Measurements from ENCODE around the gene CCDC183.
A peak's percentile ranks its signal among the peaks of the same experiment; 100 is the strongest.
"Not testable (repeated sequence)": the region's sequence is repeated elsewhere in the genome, so short reads cannot be mapped to it uniquely, and the experiment has no call there.

CCDC183 gene

DNA sequence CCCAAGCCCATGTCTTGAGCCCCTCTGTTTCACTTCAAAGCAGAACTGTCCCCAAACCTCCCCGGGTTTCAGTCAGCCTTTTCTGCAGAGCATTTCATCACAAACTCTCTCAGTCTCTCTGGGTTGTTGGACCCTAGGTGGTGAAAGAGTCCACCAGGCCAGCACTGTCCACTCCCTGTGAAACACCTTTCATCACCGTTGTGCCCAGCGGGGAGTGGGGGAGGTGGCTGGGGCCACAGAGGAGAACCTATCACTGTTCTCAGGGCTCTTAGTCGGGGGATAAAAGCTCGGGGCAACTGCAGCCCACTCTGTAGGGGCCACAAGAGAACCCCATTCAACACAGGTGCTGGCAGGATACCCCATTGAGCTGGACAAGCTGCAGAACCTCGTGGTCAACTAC lies 6.2 kb downstream of the CCDC183 start:
- DNase-seq (ENCODE audit: low spot score), result no peak

DNA sequence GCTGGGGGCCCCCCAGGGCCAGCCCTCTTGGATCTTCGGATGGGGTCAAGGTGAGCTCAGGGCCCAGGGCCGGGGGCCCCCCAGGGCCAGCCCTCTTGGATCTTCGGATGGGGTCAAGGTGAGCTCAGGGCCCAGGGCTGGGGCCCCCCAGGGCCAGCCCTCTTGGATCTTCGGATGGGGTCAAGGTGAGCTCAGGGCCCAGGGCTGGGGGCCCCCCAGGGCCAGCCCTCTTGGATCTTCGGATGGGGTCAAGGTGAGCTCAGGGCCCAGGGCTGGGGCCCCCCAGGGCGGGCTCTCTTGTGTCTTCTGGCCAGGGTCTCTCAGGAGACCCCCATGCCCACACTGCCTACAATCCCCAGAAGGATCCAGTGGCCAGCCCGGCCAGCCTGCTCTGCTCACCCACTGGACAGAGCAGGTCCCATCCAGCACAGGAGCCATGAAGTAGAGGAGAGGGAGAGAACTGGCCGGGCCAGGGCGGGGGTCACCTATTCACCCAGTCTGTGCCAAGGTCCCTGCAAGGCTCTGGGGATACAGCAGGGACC lies 6.9 kb downstream of the CCDC183 start:
- DNase-seq (ENCODE audit: low spot score), result not testable (repeated sequence)

DNA sequence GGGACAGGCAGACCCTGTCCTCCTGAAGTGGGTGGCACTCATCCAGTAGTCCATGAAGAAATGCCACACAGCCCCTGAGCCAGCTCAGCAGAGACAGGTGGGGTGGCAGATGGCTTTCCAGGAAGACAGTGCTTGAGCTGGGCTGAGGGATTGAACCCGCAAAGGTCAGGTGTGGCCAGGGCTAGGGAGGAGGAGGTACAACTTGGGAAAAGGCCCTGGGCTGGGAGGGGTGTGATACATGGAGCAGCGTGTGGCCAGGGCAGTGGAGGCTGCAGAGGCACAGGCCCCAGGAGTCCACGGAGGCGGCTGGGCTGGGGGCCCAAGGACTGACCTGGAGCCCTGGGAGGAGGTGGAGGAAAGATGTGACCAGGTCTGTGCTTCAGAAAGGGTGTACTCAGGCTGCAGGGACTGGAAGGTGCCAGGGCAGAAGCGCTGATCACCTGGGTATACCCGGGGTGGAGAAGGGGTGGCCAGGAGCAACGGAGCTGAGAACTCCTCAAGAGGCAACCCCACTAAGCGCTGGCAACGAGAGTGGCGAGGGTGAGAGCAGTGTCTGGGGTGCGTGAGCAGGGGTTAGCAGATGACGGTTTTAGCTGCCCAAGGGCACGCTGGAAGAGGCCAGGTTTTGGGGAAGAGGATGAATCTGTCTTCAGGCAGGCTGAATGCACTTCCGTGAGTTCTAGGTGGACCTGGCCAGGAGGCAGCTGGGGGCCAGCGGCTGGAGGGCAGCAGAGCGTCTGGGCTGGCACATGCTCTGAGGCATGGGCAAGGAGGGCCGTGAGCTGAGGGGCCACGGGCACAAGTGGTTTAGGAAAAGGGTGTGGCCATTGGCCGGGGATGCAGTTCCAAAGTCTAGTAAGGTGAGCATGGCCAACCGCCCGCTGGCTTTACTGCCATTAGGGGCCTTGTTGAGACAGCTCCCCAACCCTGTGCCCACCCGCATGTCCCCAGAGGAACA lies 7.7 kb downstream of the CCDC183 start:
- no peak for DNase-seq (ENCODE audit: low spot score)

DNA sequence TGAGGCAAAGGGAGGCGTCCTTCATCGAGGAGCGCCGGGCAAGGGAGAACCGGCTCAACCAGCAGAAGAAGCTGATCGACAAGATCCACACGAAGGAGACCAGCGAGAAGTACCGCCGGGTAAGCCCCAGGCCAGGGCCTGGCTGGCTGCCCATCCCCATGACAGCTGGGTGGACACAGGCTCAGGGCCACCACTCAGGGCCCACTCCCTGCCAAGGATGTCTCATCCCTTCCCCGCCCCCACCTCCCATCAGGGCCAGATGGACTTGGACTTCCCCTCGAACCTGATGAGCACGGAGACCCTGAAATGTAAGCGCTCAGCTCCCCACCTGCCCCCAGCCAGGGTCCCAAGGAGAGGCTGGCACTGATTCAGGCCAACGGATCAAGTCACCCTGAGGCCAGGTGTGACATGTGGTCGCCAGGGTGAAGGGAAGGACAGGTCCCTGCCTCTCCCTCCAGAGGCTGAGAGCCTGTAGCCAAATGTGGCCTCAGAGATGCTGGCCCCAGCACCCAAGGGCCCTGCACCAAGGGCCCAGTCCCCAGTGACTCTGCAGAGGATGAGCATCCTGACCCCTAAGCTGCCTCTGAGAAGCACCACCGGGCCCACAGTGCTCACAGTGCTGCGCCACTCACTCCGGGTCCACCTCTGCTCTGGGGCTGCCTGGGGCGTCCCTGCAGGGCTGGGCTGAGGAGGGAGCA lies 8.5 kb downstream of the CCDC183 start:
- no peak for DNase-seq (ENCODE audit: low spot score)

- DNase-seq (ENCODE audit: low spot score), result no peak
These were observed 9.1 kb downstream of the CCDC183 start for GRCh38 chr9:136805207-136805740.

DNA sequence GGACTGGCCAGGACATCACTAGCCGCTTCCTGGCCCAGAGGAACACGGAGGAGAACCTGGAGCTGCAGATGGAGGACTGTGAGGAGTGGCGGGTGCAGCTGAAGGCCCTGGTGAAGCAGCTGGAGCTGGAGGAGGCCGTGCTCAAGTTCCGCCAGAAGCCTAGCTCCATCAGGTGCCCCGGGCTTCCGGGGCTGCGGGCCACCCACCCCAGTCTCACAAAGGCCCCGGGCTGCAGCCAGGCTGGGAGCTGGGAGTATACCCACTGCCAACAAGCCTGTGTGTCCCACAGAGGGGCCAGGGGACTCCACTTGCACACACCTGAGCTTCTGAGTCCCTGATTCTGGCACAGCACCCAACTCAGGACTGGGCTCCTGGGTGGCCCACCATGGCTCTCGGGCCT lies 9.9 kb downstream of the CCDC183 start:
- no peak for DNase-seq (ENCODE audit: low spot score)

- no peak for DNase-seq (ENCODE audit: low spot score)
These were observed 10.6 kb downstream of the CCDC183 start for GRCh38 chr9:136806631-136807201.

DNA sequence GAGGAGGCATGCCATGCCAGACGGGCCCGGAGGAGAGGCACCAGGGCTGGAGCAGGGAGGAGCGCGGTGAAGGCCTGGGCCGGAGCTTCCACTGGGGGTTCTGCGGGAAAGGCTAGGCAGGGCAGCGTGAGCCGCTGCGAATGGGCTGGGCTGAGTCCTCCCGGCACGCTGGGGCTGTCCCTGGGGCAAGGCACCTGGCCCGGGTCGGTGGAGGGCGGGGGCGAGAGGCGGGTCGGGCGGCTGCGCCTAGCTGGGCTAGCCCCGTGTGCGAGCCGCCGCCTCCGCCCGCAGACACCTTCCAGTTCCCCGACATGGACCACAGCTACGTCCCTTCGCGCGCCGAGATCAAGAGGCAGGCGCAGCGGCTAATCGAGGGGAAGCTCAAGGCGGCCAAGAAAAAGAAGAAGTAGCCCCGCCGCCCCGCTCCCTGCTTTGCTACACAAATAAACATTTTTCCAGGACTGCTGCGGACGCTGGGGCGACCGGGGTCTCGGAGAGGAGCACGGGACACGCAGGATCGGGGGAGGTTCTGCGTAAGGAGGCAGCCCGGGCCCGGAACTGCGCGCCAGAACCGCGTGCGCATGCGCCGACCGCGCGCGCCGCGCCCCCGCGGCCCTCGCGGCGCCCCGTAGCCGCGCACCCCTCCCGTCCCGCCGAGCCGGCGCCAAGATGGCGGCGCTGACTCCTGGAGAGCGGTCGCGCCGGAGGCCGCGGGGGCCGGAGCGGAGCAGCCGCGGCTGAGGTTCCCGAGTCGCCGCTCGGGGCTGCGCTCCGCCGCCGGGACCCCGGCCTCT lies 11.3 kb downstream of the CCDC183 start, which contains the start of gene RABL6:
TSS of gene RABL6 (plus strand) at position 668 of the 794 bp plus-strand sequence. CDS start 249 bp downstream, outside the sequence.
- DNase-seq (ENCODE audit: low spot score), result peak; percentile 71

- no peak for DNase-seq (ENCODE audit: low spot score)
These were observed 12.1 kb downstream of the CCDC183 start for GRCh38 chr9:136808075-136808805.

GRCh38 chr9:136808806-136809158 lies 12.6 kb downstream of the CCDC183 start:
- DNase-seq (ENCODE audit: low spot score), result no peak

DNA sequence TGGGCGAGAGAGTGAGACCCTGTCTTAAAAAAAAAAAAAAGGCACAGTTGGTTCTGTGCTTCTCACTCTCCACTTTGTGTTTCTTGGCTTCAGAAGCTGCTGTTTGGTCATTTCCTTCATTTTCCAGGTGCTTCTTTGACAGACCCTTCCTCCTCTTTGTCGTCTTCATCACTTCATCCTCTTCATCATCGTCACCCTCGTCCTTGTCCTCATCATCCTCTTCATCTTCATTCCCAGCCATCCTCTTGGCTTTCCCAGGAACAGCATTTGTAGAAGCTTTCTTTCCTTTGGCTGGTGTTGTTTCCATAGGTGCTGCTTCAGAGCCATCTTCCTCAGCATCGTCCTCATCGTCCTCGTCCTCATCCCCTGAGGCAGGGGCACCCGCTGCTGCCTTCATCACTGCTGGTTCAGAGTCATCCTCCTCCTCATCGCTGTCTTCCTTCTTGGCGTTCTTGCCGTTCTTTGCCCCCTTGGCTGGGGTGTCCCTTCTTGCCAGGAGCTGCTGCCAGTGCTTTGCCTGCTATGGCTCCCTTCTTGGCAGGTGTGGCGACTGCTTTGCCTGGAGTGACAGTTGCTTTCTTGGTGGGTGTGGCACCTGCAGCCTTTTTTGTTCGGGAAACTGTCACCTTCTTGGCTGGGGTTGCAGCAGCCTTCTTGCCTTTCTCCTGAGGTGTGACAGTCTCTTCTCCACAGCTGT lies 18.7 kb downstream of the CCDC183 start:
- DNase-seq (ENCODE audit: low spot score), result no peak

DNA sequence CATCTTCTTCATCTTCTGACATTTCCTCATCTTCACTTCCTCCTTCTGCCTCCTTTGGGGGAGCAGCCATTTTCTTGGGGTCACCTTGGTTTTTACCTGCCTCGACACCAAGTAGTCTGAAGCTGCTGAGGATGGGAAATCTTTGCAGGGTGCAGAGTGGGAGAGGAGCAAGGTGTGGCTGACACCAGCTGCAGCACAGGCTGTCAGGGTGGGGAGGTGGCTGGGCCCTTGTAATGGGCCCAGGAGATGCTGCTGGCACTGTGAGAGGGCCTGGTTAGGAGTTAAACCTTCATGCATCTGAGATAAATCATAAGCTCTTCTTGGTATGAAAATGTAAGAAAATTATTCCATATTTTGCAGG lies 19.3 kb downstream of the CCDC183 start:
- DNase-seq (ENCODE audit: low spot score), result no peak

- DNase-seq (ENCODE audit: low spot score), result no peak
These were observed 25.1 kb downstream of the CCDC183 start for GRCh38 chr9:136820971-136821825.

GRCh38 chr9:136821826-136822544 lies 25.8 kb downstream of the CCDC183 start:
- DNase-seq (ENCODE audit: low spot score), result no peak

DNA sequence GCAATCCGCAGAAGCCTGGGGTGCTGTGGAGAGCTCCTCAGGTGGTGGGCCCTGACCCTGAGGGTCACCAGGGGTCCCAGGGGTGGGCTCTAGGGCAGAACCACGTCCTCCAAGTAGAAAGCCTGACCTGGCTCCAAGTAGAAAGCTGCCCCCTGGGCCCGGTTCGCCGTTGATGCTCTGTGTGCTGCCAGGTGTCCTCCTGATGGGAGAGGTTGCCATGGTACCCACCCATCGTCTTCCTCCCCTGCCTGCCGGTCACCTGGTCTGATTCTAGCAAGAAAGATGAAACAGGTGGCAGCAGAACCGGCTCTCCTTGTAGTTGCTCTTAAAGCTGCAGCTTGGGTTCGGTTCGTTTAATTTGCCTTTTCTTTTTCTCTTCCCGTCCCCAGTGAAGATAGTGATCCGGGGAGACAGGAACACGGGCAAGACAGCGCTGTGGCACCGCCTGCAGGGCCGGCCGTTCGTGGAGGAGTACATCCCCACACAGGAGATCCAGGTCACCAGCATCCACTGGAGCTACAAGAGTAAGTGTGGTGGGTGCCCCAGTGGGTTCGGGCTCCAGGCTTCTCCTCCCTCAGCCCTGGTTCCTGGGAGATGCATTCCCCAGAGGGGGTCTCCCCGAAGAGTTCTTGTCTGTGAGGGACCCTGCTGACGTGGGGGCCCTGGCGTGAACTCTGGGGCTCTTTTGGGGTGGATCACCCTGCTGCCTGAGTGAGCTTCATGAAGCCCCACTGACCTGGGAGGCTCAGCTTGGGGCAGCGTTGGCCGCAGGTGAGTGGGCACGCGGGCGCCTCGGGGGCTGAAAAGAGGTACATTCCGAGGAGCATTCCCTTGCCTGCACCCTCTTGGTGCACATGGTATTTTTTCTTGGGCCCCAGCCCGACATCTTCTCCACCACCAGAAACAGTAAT lies 27.3 kb downstream of the CCDC183 start:
- DNase-seq (ENCODE audit: low spot score), result no peak

GRCh38 chr9:136824496-136825225 lies 28.5 kb downstream of the CCDC183 start:
- DNase-seq (ENCODE audit: low spot score), result no peak
